Transverse colon (tissue), 4 donors: ENCODE data around the gene PDE2A.

Source experiments
- CTCF ChIP-seq, 5 experiments: fragments of 200-600 bp in 3 of 5; fragments of 450-650 bp in 2 of 5; sonication (generic) in 3 of 5; IDR thresholded peaks; 1 replicate in 2 of 5; 2 replicates in 3 of 5; pipeline ENCODE4 v1.5.1; 2016 to 2017; ENCODE audit warnings: antibody characterized with exemption in 5 of 5, inconsistent platforms in 3 of 5, mild to moderate bottlenecking in 2 of 5, moderate library complexity in 1 of 5
- EP300 ChIP-seq: sonication (generic); formaldehyde crosslinking; IDR thresholded peaks from one replicate; pipeline ENCODE4 v1.6.1; 2017; ENCODE audit warnings: antibody characterized with exemption, low read depth
- POLR2A ChIP-seq: fragments of 450-650 bp; IDR thresholded peaks from one replicate; pipeline ENCODE4 v1.6.1; 2016; ENCODE audit warnings: antibody characterized with exemption, mild to moderate bottlenecking, moderate library complexity
- POLR2AphosphoS5 ChIP-seq, 3 donors: sonication (generic); formaldehyde crosslinking; IDR thresholded peaks; one replicate each; pipeline ENCODE4 v1.6.1; 2016; ENCODE audit warnings: antibody characterized with exemption in 3 of 3

GRCh38 chr11:72693271-72693968 is 19.2 kb upstream of the PDE2A start:
- TF ChIP-seq CTCF (IDR thresholded peaks at IDR 0.05) (no peak), POLR2A (no peak), EP300 (no peak), POLR2AphosphoS5 (IDR thresholded peaks at IDR 0.05) (no peak)
